Measurements from ENCODE around the gene SCYL1. TPM values are rescaled to one million over a fixed set of nuclear protein-coding genes. Genes with fewer than 3 reads are reported as not detected.
A peak's percentile ranks its signal among the peaks of the same experiment; 100 is the strongest.

SCYL1 gene
- total RNA-seq, 2 experiments from 2014 or later = 57.4 to 60.7 TPM

DNA sequence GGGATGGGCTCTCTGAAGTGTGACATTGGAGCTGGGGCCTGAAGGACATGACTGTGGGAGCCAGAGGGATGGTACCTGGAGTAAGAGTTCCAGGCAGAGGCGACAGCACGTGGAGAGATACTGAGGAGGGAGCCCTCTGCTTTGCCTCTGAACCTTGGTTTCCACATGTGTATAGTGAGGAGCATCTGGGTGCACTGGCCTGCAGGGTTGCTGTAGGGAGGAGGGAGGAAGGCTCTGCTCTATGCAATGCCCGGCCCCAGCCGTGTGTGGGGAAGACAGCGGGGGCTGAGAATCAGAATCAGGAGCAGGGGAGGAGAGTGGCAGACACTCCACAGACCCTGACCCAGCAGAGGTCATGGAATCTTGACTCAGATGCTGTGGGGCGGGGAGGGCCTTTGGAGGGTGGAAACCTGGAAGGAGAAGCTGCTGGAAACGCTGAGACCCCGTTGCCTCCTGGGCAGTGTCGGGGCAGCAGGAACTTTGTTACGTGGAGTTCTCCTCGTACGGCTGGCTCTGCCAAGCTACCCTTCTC, 4.0 kb downstream of the SCYL1 start:
- ChIA-PET POLR2A (interaction anchor here (1.2 to 4.4 kb wide), 2 partner anchors 12 to 29 kb away, joined by 3 to 19 read pairs; partner anchors contain the start of gene MALAT1), CTCF (interaction anchor here (2.3 kb wide), 1 partner anchor 12 kb away, joined by 12 read pairs; no protein-coding TSS in a partner anchor)
- no peak overlapping the region for H3K27ac Mint-ChIP-seq
- Histone ChIP-seq H3K27ac (ENCODE audit: low read depth in 1 of 2, low read length in 2 of 2) (no peak overlapping the region), H3K27me3 (ENCODE audit: control insufficient read depth in 1 of 2, insufficient read depth in 2 of 2, low read length in 2 of 2) (no peaks in the 10 kb centered on the region), H3K4me1 (ENCODE audit: insufficient read depth, low read length) (peaks cover 50% of the 10 kb centered on the region), H3K4me3 (ENCODE audit: low read length) (no peak overlapping the region), H3K36me3 (ENCODE audit: insufficient read depth, low read length) (peaks cover 55% of the 10 kb centered on the region), H3K9me3 (ENCODE audit: control insufficient read depth in 1 of 2, insufficient read depth in 1 of 2, low read length in 2 of 2) (no peaks in the 10 kb centered on the region)
- ATAC-seq (ENCODE audit: poor library complexity) (no peak), DNase-seq (no peak)
- no peaks in the 10 kb centered on the region for H3K9me3 Mint-ChIP-seq
- no peak overlapping the region for H3K4me3 Mint-ChIP-seq
- TF ChIP-seq, protein P1, sequence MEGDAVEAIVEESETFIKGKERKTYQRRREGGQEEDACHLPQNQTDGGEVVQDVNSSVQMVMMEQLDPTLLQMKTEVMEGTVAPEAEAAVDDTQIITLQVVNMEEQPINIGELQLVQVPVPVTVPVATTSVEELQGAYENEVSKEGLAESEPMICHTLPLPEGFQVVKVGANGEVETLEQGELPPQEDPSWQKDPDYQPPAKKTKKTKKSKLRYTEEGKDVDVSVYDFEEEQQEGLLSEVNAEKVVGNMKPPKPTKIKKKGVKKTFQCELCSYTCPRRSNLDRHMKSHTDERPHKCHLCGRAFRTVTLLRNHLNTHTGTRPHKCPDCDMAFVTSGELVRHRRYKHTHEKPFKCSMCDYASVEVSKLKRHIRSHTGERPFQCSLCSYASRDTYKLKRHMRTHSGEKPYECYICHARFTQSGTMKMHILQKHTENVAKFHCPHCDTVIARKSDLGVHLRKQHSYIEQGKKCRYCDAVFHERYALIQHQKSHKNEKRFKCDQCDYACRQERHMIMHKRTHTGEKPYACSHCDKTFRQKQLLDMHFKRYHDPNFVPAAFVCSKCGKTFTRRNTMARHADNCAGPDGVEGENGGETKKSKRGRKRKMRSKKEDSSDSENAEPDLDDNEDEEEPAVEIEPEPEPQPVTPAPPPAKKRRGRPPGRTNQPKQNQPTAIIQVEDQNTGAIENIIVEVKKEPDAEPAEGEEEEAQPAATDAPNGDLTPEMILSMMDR (IDR thresholded peaks at IDR 0.05) = no peak
- no peaks in the 10 kb centered on the region for H3K27me3 Mint-ChIP-seq
- H3K4me1 Mint-ChIP-seq (ENCODE audit: low read depth) = peaks cover 39% of the 10 kb centered on the region
- peaks cover 55% of the 10 kb centered on the region for H3K36me3 Mint-ChIP-seq (ENCODE audit: low read depth)
- intact Hi-C loops (cut with DNase I, micrococcal nuclease) = loop anchor here (10.0 kb wide), 2 partner anchors 46 to 414 kb away; partner anchors contain the start of genes EHBP1L1 (in 1 of the 2), FAM89B (in 1 of the 2), TM7SF2 (in 1 of the 2) and ZNHIT2 (in 1 of the 2)

DNA sequence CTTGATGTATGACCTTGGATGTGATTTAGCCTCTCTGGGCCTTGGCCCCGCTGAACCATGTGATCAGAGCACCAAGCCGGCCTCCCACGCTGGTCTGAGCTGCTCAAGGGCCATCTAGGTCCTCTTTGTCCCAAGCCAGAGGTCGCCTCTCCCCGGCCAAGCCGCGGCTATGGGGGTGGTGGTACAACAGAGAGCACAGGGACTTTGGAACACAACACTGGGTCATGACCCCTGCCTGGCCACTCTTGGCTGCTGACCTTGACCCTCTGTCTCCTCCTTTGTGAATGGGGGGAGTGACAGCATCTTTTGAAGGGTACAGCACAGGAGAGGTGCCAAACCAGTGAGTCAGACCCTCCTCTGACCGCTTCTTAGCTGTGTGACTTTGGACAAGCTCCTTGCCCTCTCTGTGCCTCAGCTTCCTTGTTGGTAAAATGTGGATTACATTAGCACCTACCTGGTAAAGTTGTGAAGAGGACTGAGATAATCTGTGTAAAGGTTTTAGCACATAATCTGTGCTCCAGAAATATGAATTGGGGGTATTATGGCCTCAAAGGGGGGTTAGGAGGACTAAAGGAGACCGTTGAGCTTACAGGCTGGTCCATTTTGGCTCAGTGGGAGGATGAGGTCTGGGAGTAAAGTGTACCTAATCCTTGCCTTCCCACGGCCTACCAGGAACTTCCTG, 4.7 kb downstream of the SCYL1 start:
- peaks cover 60% of the 10 kb centered on the region for H3K36me3 Mint-ChIP-seq (ENCODE audit: low read depth)
- no peaks in the 10 kb centered on the region for H3K27me3 Mint-ChIP-seq
- H3K4me3 Mint-ChIP-seq = peak overlapping the region; percentile 20
- H3K4me1 Mint-ChIP-seq (ENCODE audit: low read depth) = peaks cover 32% of the 10 kb centered on the region
- POLR2A ChIA-PET = interaction anchor here (1.2 to 4.4 kb wide), 2 partner anchors 11 to 30 kb away, joined by 3 to 19 read pairs; partner anchors contain the start of gene MALAT1
- ATAC-seq (ENCODE audit: poor library complexity) = no peak
- Histone ChIP-seq H3K36me3 (ENCODE audit: insufficient read depth, low read length) (peaks cover 55% of the 10 kb centered on the region), H3K4me1 (ENCODE audit: insufficient read depth, low read length) (peaks cover 42% of the 10 kb centered on the region), H3K27me3 (ENCODE audit: control insufficient read depth in 1 of 2, insufficient read depth in 2 of 2, low read length in 2 of 2) (no peaks in the 10 kb centered on the region), H3K9me3 (ENCODE audit: control insufficient read depth in 1 of 2, insufficient read depth in 1 of 2, low read length in 2 of 2) (no peaks in the 10 kb centered on the region), H3K27ac (ENCODE audit: low read depth in 1 of 2, low read length in 2 of 2) (no peak overlapping the region), H3K4me3 (ENCODE audit: low read length) (no peak overlapping the region)
- TF ChIP-seq, protein P1 (IDR thresholded peaks at IDR 0.05) = no peak
- H3K27ac Mint-ChIP-seq = peak overlapping the region; percentile 63
- no peaks in the 10 kb centered on the region for H3K9me3 Mint-ChIP-seq
- DNase-seq = no peak
- intact Hi-C loops (cut with DNase I, micrococcal nuclease) = loop anchor here (10.0 kb wide), 2 partner anchors 45 to 415 kb away; partner anchors contain the start of genes EHBP1L1 (in 1 of the 2), FAM89B (in 1 of the 2), TM7SF2 (in 1 of the 2) and ZNHIT2 (in 1 of the 2)
- CTCF ChIA-PET = interaction anchor here (2.3 kb wide), 1 partner anchor 11 kb away, joined by 12 read pairs; no protein-coding TSS in a partner anchor

DNA sequence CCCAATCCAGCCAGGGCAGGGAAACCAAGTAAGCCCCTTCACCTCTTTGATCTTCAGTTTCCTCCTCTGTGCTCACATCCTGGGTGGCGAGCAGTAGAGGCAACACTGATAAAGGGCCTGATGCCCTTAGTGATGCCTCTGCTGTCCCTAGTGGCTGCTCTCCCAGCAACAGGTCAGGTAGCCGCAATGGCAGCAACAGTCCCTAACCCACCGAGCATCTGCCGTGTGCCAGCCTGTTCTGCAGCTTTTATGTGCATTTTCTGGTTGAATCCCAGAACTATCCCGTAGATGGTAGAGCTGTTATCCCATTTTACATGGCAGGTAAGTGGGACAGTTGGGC, 5.2 kb downstream of the SCYL1 start:
- TF ChIP-seq, protein P1 (IDR thresholded peaks at IDR 0.05) = no peak
- Mint-ChIP-seq H3K4me1 (ENCODE audit: low read depth) (peaks cover 31% of the 10 kb centered on the region), H3K27me3 (no peaks in the 10 kb centered on the region), H3K4me3 (peak overlapping the region; percentile 20), H3K27ac (peak overlapping the region; percentile 63), H3K9me3 (no peaks in the 10 kb centered on the region), H3K36me3 (ENCODE audit: low read depth) (peaks cover 65% of the 10 kb centered on the region)
- ChIA-PET CTCF (interaction anchor here (1.1 to 2.3 kb wide), 3 partner anchors 10 to 60 kb away, joined by 3 to 12 read pairs (median 4); no protein-coding TSS in a partner anchor), POLR2A (interaction anchor here (1.1 to 4.4 kb wide), 4 partner anchors 10 to 33 kb away, joined by 3 to 19 read pairs (median 3); partner anchors contain the start of gene MALAT1)
- Histone ChIP-seq H3K4me3 (ENCODE audit: low read length) (no peak overlapping the region), H3K27me3 (ENCODE audit: control insufficient read depth in 1 of 2, insufficient read depth in 2 of 2, low read length in 2 of 2) (no peaks in the 10 kb centered on the region), H3K9me3 (ENCODE audit: control insufficient read depth in 1 of 2, insufficient read depth in 1 of 2, low read length in 2 of 2) (no peaks in the 10 kb centered on the region), H3K4me1 (ENCODE audit: insufficient read depth, low read length) (peaks cover 42% of the 10 kb centered on the region), H3K36me3 (ENCODE audit: insufficient read depth, low read length) (peaks cover 56% of the 10 kb centered on the region), H3K27ac (ENCODE audit: low read depth in 1 of 2, low read length in 2 of 2) (no peak overlapping the region)
- peak in 4 of 14 experiments; percentile 38 to 67 (median 55) for DNase-seq
- ATAC-seq (ENCODE audit: poor library complexity) = peak; percentile 79
- intact Hi-C loops (cut with DNase I, micrococcal nuclease) = no loop called here

Data from CD4-positive, alpha-beta T cell (primary cell).